SK-N-SH (cell line): ENCODE measurements around the gene CRTC3. TPM values are rescaled to one million over a fixed set of nuclear protein-coding genes. Genes with fewer than 3 reads are reported as not detected.

ENCODE experiments used
- CTCF ChIA-PET: fragments of 300-600, 350-600 bp; formaldehyde crosslinking; extraction: SDS; loops from one replicate; lab custom pipeline; 2021; lab: Yijun Ruan, JAX
- POLR2A ChIA-PET: fragments of 350-600 bp; sonication (Branson Sonifier 250); formaldehyde crosslinking; extraction: SDS; loops from one replicate; lab custom pipeline; 2020; ENCODE audit warnings: antibody characterized with exemption, inconsistent platforms; lab: Yijun Ruan, JAX
- DNase-seq: peaks from one replicate; pipeline ENCODE4 v3.0.0; 2012
- H2AFZ ChIP-seq: fragments of 200-600 bp; sonication (generic); 2 replicates; pipeline ENCODE4 v1.8.1; 2016; ENCODE audit warnings: antibody characterized with exemption, mild to moderate bottlenecking, low read depth
- H3F3A ChIP-seq: fragments of 200-600 bp; sonication (generic); replicated peaks from 2 replicates; pipeline ENCODE3; 2016; ENCODE audit warnings: antibody characterized with exemption, mild to moderate bottlenecking; ENCODE audit not compliant: insufficient read depth
- H3K27ac ChIP-seq, 2 experiments: fragments of 200-500 bp in 1 of 2; fragments of 200-600 bp in 1 of 2; sonication (Bioruptor generic) in 1 of 2; sonication (generic), shearing (Covaris generic) in 1 of 2; 2 replicates each; pipeline versions ENCODE4 v1.5.1 to v1.6.1; 2014 to 2016; ENCODE audit warnings: low read depth in 2 of 2, inconsistent platforms in 1 of 2, low read length in 1 of 2, mild to moderate bottlenecking in 1 of 2, mixed read lengths in 1 of 2
- H3K27me3 ChIP-seq: fragments of 200-600 bp; sonication (generic), shearing (Covaris generic); 2 replicates; pipeline ENCODE4 v1.6.1; 2016; ENCODE audit warnings: mixed run types; ENCODE audit not compliant: insufficient read depth
- H3K36me3 ChIP-seq, 2 experiments: fragments of 200-500 bp in 1 of 2; fragments of 200-600 bp in 1 of 2; sonication (Bioruptor generic) in 1 of 2; sonication (generic) in 1 of 2; replicated peaks in 1 of 2; 2 replicates each; pipeline versions ENCODE3 to v1.5.1; 2014 to 2016; ENCODE audit warnings: low read length in 1 of 2, mild to moderate bottlenecking in 1 of 2; ENCODE audit not compliant: insufficient read depth in 2 of 2, control insufficient read depth in 1 of 2
- H3K4me1 ChIP-seq, 2 experiments: fragments of 200-500 bp in 1 of 2; fragments of 200-600 bp in 1 of 2; sonication (Bioruptor generic) in 1 of 2; sonication (generic), shearing (Covaris generic) in 1 of 2; 2 replicates each; pipeline versions ENCODE4 v1.5.1 to v1.6.1; 2014 to 2016; ENCODE audit warnings: low read depth in 1 of 2, low read length in 1 of 2, mixed run types in 1 of 2; ENCODE audit not compliant: insufficient read depth in 2 of 2, control insufficient read depth in 1 of 2
- H3K4me2 ChIP-seq: fragments of 200-600 bp; sonication (generic), shearing (Covaris generic); 2 replicates; pipeline ENCODE4 v1.6.1; 2017; ENCODE audit warnings: mixed run types
- H3K4me3 ChIP-seq, 2 experiments: fragments of 200-500 bp in 1 of 2; fragments of 200-600 bp in 1 of 2; sonication (Bioruptor generic) in 1 of 2; sonication (generic), shearing (Covaris generic) in 1 of 2; 2 replicates each; pipeline versions ENCODE4 v1.5.1 to v1.8.1; 2014 to 2016; ENCODE audit warnings: low read depth in 2 of 2, inconsistent platforms in 1 of 2, low read length in 1 of 2, mild to moderate bottlenecking in 1 of 2, mixed read lengths in 1 of 2, moderate library complexity in 1 of 2
- H3K79me2 ChIP-seq: fragments of 200-600 bp; sonication (generic); 2 replicates; pipeline ENCODE4 v1.8.1; 2017; ENCODE audit warnings: mild to moderate bottlenecking; ENCODE audit not compliant: insufficient read depth
- H3K9ac ChIP-seq: fragments of 200-600 bp; sonication (generic); 2 replicates; pipeline ENCODE4 v1.6.1; 2017; ENCODE audit warnings: mixed run types
- H3K9me2 ChIP-seq: fragments of 200-600 bp; sonication (generic); 2 replicates; pipeline ENCODE4 v1.6.1; 2017; ENCODE audit warnings: mixed run types
- H3K9me3 ChIP-seq: fragments of 200-600 bp; sonication (generic); 2 replicates; pipeline ENCODE4 v1.6.1; 2017; ENCODE audit warnings: mixed run types, mild to moderate bottlenecking, moderate library complexity
- H4K20me1 ChIP-seq: fragments of 200-600 bp; sonication (generic); 2 replicates; pipeline ENCODE4 v1.6.1; 2017; ENCODE audit warnings: mild to moderate bottlenecking, mixed run types; ENCODE audit not compliant: insufficient read depth
- CHD2 ChIP-seq: fragments of 150-350 bp; IDR thresholded peaks from 2 replicates; pipeline ENCODE4 v1.6.1; 2018; ENCODE audit warnings: low read length; ENCODE audit not compliant: partially characterized antibody
- EP300 ChIP-seq, 2 experiments: IDR thresholded peaks; 2 replicates each; pipeline versions ENCODE4 v1.4.0 to v1.6.1; 2012; ENCODE audit warnings: borderline replicate concordance in 1 of 2, low read depth in 1 of 2, low read length in 1 of 2
- EZH2phosphoT487 ChIP-seq: fragments of 200-600 bp; sonication (generic); IDR thresholded peaks from 2 replicates; pipeline ENCODE4 v1.6.1; 2017; ENCODE audit warnings: low read depth, mixed run types, mild to moderate bottlenecking, antibody characterized with exemption, moderate library complexity, borderline replicate concordance
- FOXJ3 ChIP-seq: sonication (generic); formaldehyde crosslinking; IDR thresholded peaks from 2 replicates; pipeline ENCODE4 v1.5.1; 2020; ENCODE audit warnings: mild to moderate bottlenecking, missing genetic modification reagents
- FOXM1 ChIP-seq: IDR thresholded peaks from 2 replicates; pipeline ENCODE4 v1.4.0; 2012; ENCODE audit warnings: low read depth, mild to moderate bottlenecking
- JUND ChIP-seq: IDR thresholded peaks from 2 replicates; pipeline ENCODE4 v1.4.0; 2012
- MEF2A ChIP-seq: IDR thresholded peaks from 2 replicates; pipeline ENCODE4 v1.4.0; 2012; ENCODE audit warnings: low read depth, borderline replicate concordance
- MXI1 ChIP-seq: IDR thresholded peaks from 2 replicates; pipeline ENCODE4 v1.6.1; 2012; ENCODE audit warnings: mild to moderate bottlenecking, low read depth, low read length, improper control_type of control experiment
- POLR2AphosphoS5 ChIP-seq: IDR thresholded peaks from 2 replicates; pipeline ENCODE4 v1.6.1; 2012; ENCODE audit warnings: low read depth, low read length
- RAD21 ChIP-seq: IDR thresholded peaks from 2 replicates; pipeline ENCODE4 v1.6.1; 2012; ENCODE audit warnings: mild to moderate bottlenecking, low read length
- RCOR1 ChIP-seq: fragments of 150-350 bp; IDR thresholded peaks from 2 replicates; pipeline ENCODE4 v1.6.1; 2017; ENCODE audit warnings: antibody characterized with exemption, low read length
- RFX5 ChIP-seq: IDR thresholded peaks from 2 replicates; pipeline ENCODE4 v1.6.1; 2012; ENCODE audit warnings: mild to moderate bottlenecking, improper control_type of control experiment, low read length
- RXRA ChIP-seq: IDR thresholded peaks from 2 replicates; pipeline ENCODE4 v1.4.0; 2012; ENCODE audit warnings: low read depth, mild to moderate bottlenecking, borderline replicate concordance
- SMC3 ChIP-seq: IDR thresholded peaks from 2 replicates; pipeline ENCODE4 v1.6.1; 2012; ENCODE audit warnings: low read depth, low read length, improper control_type of control experiment
- TAF1 ChIP-seq: IDR thresholded peaks from 2 replicates; pipeline ENCODE4 v1.6.1; 2012; ENCODE audit warnings: low read depth, mild to moderate bottlenecking, low read length, moderate library complexity, borderline replicate concordance
- WGBS: methylation state at CpG from one replicate; pipeline ENCODE4 v1.1.6; 2017; ENCODE audit warnings: low lambda C conversion rate; 5-methylcytosine and 5-hydroxymethylcytosine counted together
- polyA plus RNA-seq, 3 experiments: library from polyadenylated mRNA; depleted of rRNA; stranded (reverse); fragments of >200 nt; gene quantifications; 2 replicates each; pipeline ENCODE4 v1.2.3, GENCODE V29; 2012
- TF ChIP-seq, protein P1 (sequence below): IDR thresholded peaks from 2 replicates; pipeline ENCODE4 v1.4.0; 2012; ENCODE audit warnings: low read depth, borderline replicate concordance
- TF ChIP-seq, protein P2 (sequence below): IDR thresholded peaks from 2 replicates; pipeline ENCODE4 v1.4.0; 2012; ENCODE audit warnings: low read depth
- TF ChIP-seq, protein P3 (sequence below): fragments of 150-350 bp; IDR thresholded peaks from 2 replicates; pipeline ENCODE4 v1.6.1; 2016; ENCODE audit warnings: mild to moderate bottlenecking, low read depth, low read length
- TF ChIP-seq, protein P4 (sequence below): IDR thresholded peaks from 2 replicates; pipeline ENCODE4 v1.6.1; 2012; ENCODE audit warnings: mild to moderate bottlenecking, low read depth, low read length, moderate library complexity
- TF ChIP-seq, protein P5 (sequence below): fragments of 200-600 bp; sonication (generic); IDR thresholded peaks from 2 replicates; pipeline ENCODE4 v1.6.1; 2017; ENCODE audit warnings: antibody characterized with exemption, mild to moderate bottlenecking, moderate library complexity

The CRTC3 gene
- polyA plus RNA-seq, 1 of the 3 experiments (the other 2 are of a cell fraction): 16.7 TPM

DNA sequence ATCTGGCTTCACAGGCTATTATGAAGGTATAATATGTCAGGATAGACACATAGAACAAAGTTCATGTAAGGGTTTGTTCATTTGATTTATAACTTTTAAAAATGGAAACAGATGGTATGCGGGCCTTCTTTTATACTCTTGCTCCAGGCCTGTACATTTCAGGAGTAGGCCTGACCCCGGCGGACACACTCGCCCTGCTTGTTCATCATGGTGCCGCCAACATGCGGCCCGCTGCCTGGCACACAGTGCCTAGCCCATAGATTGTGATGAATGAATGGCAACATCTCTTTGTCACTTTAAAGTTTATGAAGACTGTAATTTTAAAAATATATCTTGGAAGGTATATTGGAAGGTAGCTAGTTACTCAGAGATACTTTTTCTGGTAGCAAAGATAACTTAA, 95.3 kb downstream of the CRTC3 start:
- Histone ChIP-seq H3K27ac (no peak overlapping the region), H3K9me2 (no peaks in the 10 kb centered on the region), H3K4me3 (no peak overlapping the region), H4K20me1 (no peaks in the 10 kb centered on the region), H2AFZ (no peak overlapping the region), H3K9ac (no peak overlapping the region), H3K36me3 (peaks cover 46 to 59% of the 10 kb centered on the region in 2 experiments), H3K27me3 (no peaks in the 10 kb centered on the region), H3K9me3 (no peaks in the 10 kb centered on the region), H3F3A (no peaks in the 10 kb centered on the region), H3K4me1 (no peaks in the 10 kb centered on the region), H3K79me2 (no peaks in the 10 kb centered on the region), H3K4me2 (no peak overlapping the region)
- DNase-seq: no peak
- TF ChIP-seq SMC3 (no peak), RAD21 (no peak), CHD2 (no peak), EP300 (IDR thresholded peaks at IDR 0.05; ENCODE audit: borderline replicate concordance in 1 of 2, low read depth in 1 of 2, low read length in 1 of 2) (no peak), MEF2A (no peak), FOXJ3 (CRISPR knock-in tag) (no peak), POLR2AphosphoS5 (no peak), RCOR1 (no peak), TAF1 (no peak), MXI1 (no peak), RFX5 (no peak)
- TF ChIP-seq, protein P1, sequence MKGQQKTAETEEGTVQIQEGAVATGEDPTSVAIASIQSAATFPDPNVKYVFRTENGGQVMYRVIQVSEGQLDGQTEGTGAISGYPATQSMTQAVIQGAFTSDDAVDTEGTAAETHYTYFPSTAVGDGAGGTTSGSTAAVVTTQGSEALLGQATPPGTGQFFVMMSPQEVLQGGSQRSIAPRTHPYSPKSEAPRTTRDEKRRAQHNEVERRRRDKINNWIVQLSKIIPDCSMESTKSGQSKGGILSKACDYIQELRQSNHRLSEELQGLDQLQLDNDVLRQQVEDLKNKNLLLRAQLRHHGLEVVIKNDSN: no peak
- TF ChIP-seq, protein P2, sequence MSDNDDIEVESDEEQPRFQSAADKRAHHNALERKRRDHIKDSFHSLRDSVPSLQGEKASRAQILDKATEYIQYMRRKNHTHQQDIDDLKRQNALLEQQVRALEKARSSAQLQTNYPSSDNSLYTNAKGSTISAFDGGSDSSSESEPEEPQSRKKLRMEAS: no peak
- TF ChIP-seq, protein P3, sequence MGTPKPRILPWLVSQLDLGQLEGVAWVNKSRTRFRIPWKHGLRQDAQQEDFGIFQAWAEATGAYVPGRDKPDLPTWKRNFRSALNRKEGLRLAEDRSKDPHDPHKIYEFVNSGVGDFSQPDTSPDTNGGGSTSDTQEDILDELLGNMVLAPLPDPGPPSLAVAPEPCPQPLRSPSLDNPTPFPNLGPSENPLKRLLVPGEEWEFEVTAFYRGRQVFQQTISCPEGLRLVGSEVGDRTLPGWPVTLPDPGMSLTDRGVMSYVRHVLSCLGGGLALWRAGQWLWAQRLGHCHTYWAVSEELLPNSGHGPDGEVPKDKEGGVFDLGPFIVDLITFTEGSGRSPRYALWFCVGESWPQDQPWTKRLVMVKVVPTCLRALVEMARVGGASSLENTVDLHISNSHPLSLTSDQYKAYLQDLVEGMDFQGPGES: no peak
- ChIA-PET CTCF (no interaction called here), POLR2A (no interaction called here)
- 91% methylated on average over 7 of the region's 7 CpGs for WGBS

DNA sequence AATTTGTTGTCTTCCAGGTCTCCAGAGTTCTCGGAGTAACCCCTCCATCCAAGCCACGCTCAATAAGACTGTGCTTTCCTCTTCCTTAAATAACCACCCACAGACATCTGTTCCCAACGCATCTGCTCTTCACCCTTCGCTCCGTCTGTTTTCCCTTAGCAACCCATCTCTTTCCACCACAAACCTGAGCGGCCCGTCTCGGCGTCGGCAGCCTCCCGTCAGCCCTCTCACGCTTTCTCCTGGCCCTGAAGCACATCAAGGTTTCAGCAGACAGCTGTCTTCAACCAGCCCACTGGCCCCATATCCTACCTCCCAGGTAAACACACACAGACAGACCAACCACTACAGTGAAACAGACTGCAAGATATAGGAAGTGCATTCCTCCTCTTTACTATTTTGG, 99.5 kb downstream of the CRTC3 start:
- DNase-seq: no peak
- CTCF ChIA-PET: interaction anchor here (1.7 kb wide), 1 partner anchor 257 kb away, joined by 7 read pairs; no protein-coding TSS in a partner anchor
- POLR2A ChIA-PET: no interaction called here
- Histone ChIP-seq H3K36me3 (peaks cover 56 to 73% of the 10 kb centered on the region in 2 experiments), H3K9me2 (no peaks in the 10 kb centered on the region), H3K4me2 (no peak overlapping the region), H3K4me1 (no peaks in the 10 kb centered on the region), H3F3A (peaks cover 3% of the 10 kb centered on the region), H3K27ac (no peak overlapping the region), H3K9ac (no peak overlapping the region), H2AFZ (no peak overlapping the region), H4K20me1 (no peaks in the 10 kb centered on the region), H3K9me3 (no peaks in the 10 kb centered on the region), H3K79me2 (no peaks in the 10 kb centered on the region), H3K27me3 (no peaks in the 10 kb centered on the region), H3K4me3 (no peak overlapping the region)
- WGBS: 98% methylated on average over 12 of the region's 12 CpGs
- no peak for TF ChIP-seq EZH2phosphoT487
- no peak for TF ChIP-seq POLR2AphosphoS5
- no peak for TF ChIP-seq FOXM1
- TF ChIP-seq RXRA: no peak
- TF ChIP-seq, protein P4, sequence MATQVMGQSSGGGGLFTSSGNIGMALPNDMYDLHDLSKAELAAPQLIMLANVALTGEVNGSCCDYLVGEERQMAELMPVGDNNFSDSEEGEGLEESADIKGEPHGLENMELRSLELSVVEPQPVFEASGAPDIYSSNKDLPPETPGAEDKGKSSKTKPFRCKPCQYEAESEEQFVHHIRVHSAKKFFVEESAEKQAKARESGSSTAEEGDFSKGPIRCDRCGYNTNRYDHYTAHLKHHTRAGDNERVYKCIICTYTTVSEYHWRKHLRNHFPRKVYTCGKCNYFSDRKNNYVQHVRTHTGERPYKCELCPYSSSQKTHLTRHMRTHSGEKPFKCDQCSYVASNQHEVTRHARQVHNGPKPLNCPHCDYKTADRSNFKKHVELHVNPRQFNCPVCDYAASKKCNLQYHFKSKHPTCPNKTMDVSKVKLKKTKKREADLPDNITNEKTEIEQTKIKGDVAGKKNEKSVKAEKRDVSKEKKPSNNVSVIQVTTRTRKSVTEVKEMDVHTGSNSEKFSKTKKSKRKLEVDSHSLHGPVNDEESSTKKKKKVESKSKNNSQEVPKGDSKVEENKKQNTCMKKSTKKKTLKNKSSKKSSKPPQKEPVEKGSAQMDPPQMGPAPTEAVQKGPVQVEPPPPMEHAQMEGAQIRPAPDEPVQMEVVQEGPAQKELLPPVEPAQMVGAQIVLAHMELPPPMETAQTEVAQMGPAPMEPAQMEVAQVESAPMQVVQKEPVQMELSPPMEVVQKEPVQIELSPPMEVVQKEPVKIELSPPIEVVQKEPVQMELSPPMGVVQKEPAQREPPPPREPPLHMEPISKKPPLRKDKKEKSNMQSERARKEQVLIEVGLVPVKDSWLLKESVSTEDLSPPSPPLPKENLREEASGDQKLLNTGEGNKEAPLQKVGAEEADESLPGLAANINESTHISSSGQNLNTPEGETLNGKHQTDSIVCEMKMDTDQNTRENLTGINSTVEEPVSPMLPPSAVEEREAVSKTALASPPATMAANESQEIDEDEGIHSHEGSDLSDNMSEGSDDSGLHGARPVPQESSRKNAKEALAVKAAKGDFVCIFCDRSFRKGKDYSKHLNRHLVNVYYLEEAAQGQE: no peak
- TF ChIP-seq, protein P5, sequence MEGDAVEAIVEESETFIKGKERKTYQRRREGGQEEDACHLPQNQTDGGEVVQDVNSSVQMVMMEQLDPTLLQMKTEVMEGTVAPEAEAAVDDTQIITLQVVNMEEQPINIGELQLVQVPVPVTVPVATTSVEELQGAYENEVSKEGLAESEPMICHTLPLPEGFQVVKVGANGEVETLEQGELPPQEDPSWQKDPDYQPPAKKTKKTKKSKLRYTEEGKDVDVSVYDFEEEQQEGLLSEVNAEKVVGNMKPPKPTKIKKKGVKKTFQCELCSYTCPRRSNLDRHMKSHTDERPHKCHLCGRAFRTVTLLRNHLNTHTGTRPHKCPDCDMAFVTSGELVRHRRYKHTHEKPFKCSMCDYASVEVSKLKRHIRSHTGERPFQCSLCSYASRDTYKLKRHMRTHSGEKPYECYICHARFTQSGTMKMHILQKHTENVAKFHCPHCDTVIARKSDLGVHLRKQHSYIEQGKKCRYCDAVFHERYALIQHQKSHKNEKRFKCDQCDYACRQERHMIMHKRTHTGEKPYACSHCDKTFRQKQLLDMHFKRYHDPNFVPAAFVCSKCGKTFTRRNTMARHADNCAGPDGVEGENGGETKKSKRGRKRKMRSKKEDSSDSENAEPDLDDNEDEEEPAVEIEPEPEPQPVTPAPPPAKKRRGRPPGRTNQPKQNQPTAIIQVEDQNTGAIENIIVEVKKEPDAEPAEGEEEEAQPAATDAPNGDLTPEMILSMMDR: no peak
- TF ChIP-seq JUND: no peak
